ENCODE measurements around the gene BLVRA.

DNA sequence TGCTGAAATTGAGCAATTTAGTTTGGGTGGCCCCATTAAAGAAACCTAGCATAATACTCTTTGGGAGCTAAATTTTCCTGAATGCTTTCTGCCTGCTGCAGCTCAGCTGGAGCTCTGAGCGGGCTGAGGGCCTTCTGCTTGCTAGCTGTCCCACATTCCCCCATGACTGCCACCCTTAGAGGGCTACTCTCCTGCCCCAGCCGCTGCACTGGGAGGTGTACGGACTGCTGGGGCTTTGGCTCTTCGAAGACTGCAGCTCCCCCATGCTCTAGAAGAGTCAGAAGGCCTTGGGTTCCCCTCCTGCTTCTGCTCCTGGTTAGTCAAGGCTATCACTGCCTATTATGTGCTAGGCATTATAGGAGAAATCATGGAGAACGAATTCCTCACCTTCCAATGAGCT, 31.5 kb downstream of the BLVRA start:
- no peak for TF ChIP-seq POLR2A (IDR thresholded peaks at IDR 0.05)
- no peak for TF ChIP-seq POLR2AphosphoS5 (IDR thresholded peaks at IDR 0.05)
- TF ChIP-seq CTCF (IDR thresholded peaks at IDR 0.05 in 8 of 11, conservative IDR thresholded peaks at IDR 0.05 in 3 of 11) = no peak

Measured in spleen (tissue), 7 donors.